CD14-positive monocyte (primary cell): ENCODE data around the gene TRPC6. TPM values are rescaled to one million over a fixed set of nuclear protein-coding genes. Genes with fewer than 3 reads are reported as not detected.

Experiments used
- DNase-seq, 3 donors: peaks; one replicate each; pipeline ENCODE4 v3.0.0-alpha.2; 2011 to 2022
- H2AFZ ChIP-seq: 2 replicates; pipeline ENCODE4 v1.6.0; 2012; ENCODE audit warnings: mild to moderate bottlenecking, low read depth, low read length, inconsistent platforms; ENCODE audit not compliant: insufficient read depth, poor library complexity, severe bottlenecking
- H3K27ac ChIP-seq, 2 donors: 1 replicate in 1 of 2; 2 replicates in 1 of 2; pipeline ENCODE4 v1.5.1; 2012 to 2013; ENCODE audit warnings: low read length in 2 of 2, control low read depth in 1 of 2, inconsistent platforms in 1 of 2, low read depth in 1 of 2, mild to moderate bottlenecking in 1 of 2
- H3K27me3 ChIP-seq, 2 donors: one replicate each; pipeline versions ENCODE4 v1.6.0 to v1.6.1; 2011 to 2013; ENCODE audit warnings: low read length in 2 of 2; ENCODE audit not compliant: control insufficient read depth in 2 of 2, insufficient read depth in 2 of 2
- H3K36me3 ChIP-seq, 2 donors: replicated peaks in 1 of 2; 1 replicate in 1 of 2; 2 replicates in 1 of 2; pipeline versions ENCODE4 v1.5.1 to v1.6.1; 2012 to 2013; ENCODE audit warnings: low read length in 2 of 2, control low read depth in 1 of 2, inconsistent platforms in 1 of 2, mild to moderate bottlenecking in 1 of 2; ENCODE audit not compliant: insufficient read depth in 2 of 2, control insufficient read depth in 1 of 2
- H3K4me1 ChIP-seq, 2 donors: 1 replicate in 1 of 2; 2 replicates in 1 of 2; pipeline versions ENCODE4 v1.5.1 to v1.6.1; 2012 to 2013; ENCODE audit warnings: low read length in 2 of 2, control low read depth in 1 of 2, inconsistent platforms in 1 of 2, mild to moderate bottlenecking in 1 of 2, moderate library complexity in 1 of 2; ENCODE audit not compliant: insufficient read depth in 2 of 2, control insufficient read depth in 1 of 2
- H3K4me2 ChIP-seq: replicated peaks from 2 replicates; pipeline ENCODE3; 2012; ENCODE audit warnings: low read length, moderate library complexity, mild to moderate bottlenecking; ENCODE audit not compliant: poor library complexity, severe bottlenecking; ENCODE audit errors: extremely low read depth
- H3K4me3 ChIP-seq, 3 experiments: fragments of 200-600 bp in 1 of 3; sonication (generic) in 1 of 3; replicated peaks in 1 of 3; 1 replicate in 2 of 3; 2 replicates in 1 of 3; pipeline ENCODE4 v1.5.1; 2011 to 2013; ENCODE audit warnings: low read length in 3 of 3, mild to moderate bottlenecking in 3 of 3, control low read depth in 2 of 3, low read depth in 2 of 3, inconsistent platforms in 1 of 3, moderate library complexity in 1 of 3
- H3K79me2 ChIP-seq: 2 replicates; pipeline ENCODE4 v1.6.0; 2012; ENCODE audit warnings: mild to moderate bottlenecking, control low read depth, inconsistent platforms, low read length, moderate library complexity; ENCODE audit not compliant: insufficient read depth
- H3K9ac ChIP-seq: 2 replicates; pipeline ENCODE4 v1.6.0; 2017; ENCODE audit warnings: low read length, mild to moderate bottlenecking; ENCODE audit not compliant: insufficient read depth, poor library complexity, severe bottlenecking
- H3K9me3 ChIP-seq, 2 donors: replicated peaks in 1 of 2; 1 replicate in 1 of 2; 2 replicates in 1 of 2; pipeline versions ENCODE4 v1.5.1 to v1.6.1; 2012 to 2013; ENCODE audit warnings: low read length in 2 of 2, control low read depth in 1 of 2; ENCODE audit not compliant: control insufficient read depth in 1 of 2, insufficient read depth in 1 of 2
- H4K20me1 ChIP-seq: 2 replicates; pipeline ENCODE4 v1.6.0; 2012; ENCODE audit warnings: mild to moderate bottlenecking, low read length, control low read depth, moderate library complexity; ENCODE audit not compliant: insufficient read depth
- H3K27ac Mint-ChIP-seq, 7 donors: one replicate each; pipeline ENCODE4 v1.8.0; 2020; ENCODE audit warnings: mild to moderate bottlenecking in 7 of 7, mixed read lengths in 7 of 7, moderate library complexity in 6 of 7, inconsistent platforms in 2 of 7
- H3K27me3 Mint-ChIP-seq, 3 donors: one replicate each; pipeline ENCODE4 v1.8.0; 2021 to 2022; ENCODE audit warnings: low read depth in 3 of 3, mild to moderate bottlenecking in 3 of 3, mixed read lengths in 3 of 3, moderate library complexity in 3 of 3, inconsistent platforms in 1 of 3
- H3K36me3 Mint-ChIP-seq, 2 donors: one replicate each; pipeline ENCODE4 v1.8.0; 2020; ENCODE audit warnings: mixed read lengths in 2 of 2, inconsistent platforms in 1 of 2, mild to moderate bottlenecking in 1 of 2
- H3K4me1 Mint-ChIP-seq: one replicate; pipeline ENCODE4 v1.8.0; 2020; ENCODE audit warnings: mild to moderate bottlenecking, mixed read lengths
- H3K4me3 Mint-ChIP-seq, 2 donors: one replicate each; pipeline ENCODE4 v1.8.0; 2020; ENCODE audit warnings: mild to moderate bottlenecking in 2 of 2, mixed read lengths in 2 of 2, moderate library complexity in 1 of 2
- H3K9me3 Mint-ChIP-seq, 7 donors: one replicate each; pipeline ENCODE4 v1.8.0; 2020 to 2022; ENCODE audit warnings: mixed read lengths in 7 of 7, mild to moderate bottlenecking in 6 of 7, moderate library complexity in 6 of 7, inconsistent platforms in 2 of 7
- CTCF ChIP-seq: fragments of 200-600 bp; IDR thresholded peaks from one replicate; pipeline ENCODE4 v1.8.0; 2022; ENCODE audit warnings: antibody characterized with exemption, mild to moderate bottlenecking
- WGBS: methylation state at CpG from one replicate; pipeline ENCODE4 v1.1.5; 2013; ENCODE audit warnings: missing lambda C conversion rate; ENCODE audit not compliant: insufficient coverage; 5-methylcytosine and 5-hydroxymethylcytosine counted together
- intact Hi-C, 2 donors: fragments of 100-400 bp; cut with micrococcal nuclease; formaldehyde crosslinking; loops; one replicate each; pipeline versions ENCODE4 v1.15.0 to v1.15.1; 2023
- polyA plus RNA-seq, 3 donors: library from polyadenylated mRNA; depleted of rRNA in 1 of 3; unstranded in 2 of 3; stranded (reverse) in 1 of 3; fragments of 300-500 nt in 2 of 3; fragments of >200 nt in 1 of 3; fragmentation: Illumina TruSeq in 2 of 3; gene quantifications; 1 replicate in 2 of 3; 2 replicates in 1 of 3; pipeline ENCODE4 v1.2.3, GENCODE V29; 2012 to 2021

Gene TRPC6
- polyA plus RNA-seq, 3 donors, result 0.01 TPM; not detected in 2

GRCh38 chr11:101567071-101567470, 16.7 kb downstream of the TRPC6 start:
- intact Hi-C loops, result no loop called here
- Mint-ChIP-seq H3K9me3 (peaks cover 2 to 6% (median 3%) of the 10 kb centered on the region in 7 donors), H3K4me1 (peaks cover 3% of the 10 kb centered on the region), H3K4me3 (no peak overlapping the region), H3K27me3 (peaks cover 0 to 3% (median 1%) of the 10 kb centered on the region in 3 donors), H3K27ac (no peak overlapping the region), H3K36me3 (no peaks in the 10 kb centered on the region)
- H3K79me2 ChIP-seq, result no peaks in the 10 kb centered on the region
- H3K4me3 ChIP-seq, result no peak overlapping the region
- no peaks in the 10 kb centered on the region for H3K27me3 ChIP-seq
- no peak overlapping the region for H2AFZ ChIP-seq
- H4K20me1 ChIP-seq, result no peaks in the 10 kb centered on the region
- H3K4me1 ChIP-seq, result no peaks in the 10 kb centered on the region
- WGBS, result 86% methylated on average over 1 of the region's 5 CpGs
- no peak for DNase-seq
- H3K9me3 ChIP-seq, result peaks cover 0 to 6% of the 10 kb centered on the region in 2 donors
- H3K36me3 ChIP-seq, result no peaks in the 10 kb centered on the region
- TF ChIP-seq CTCF, result no peak
- no peak overlapping the region for H3K27ac ChIP-seq
- H3K4me2 ChIP-seq, result no peak overlapping the region
- H3K9ac ChIP-seq, result no peak overlapping the region

GRCh38 chr11:101566626-101567025, 17.2 kb downstream of the TRPC6 start:
- H3K9me3 ChIP-seq, result peaks cover 0 to 6% of the 10 kb centered on the region in 2 donors
- Mint-ChIP-seq H3K4me3 (no peak overlapping the region), H3K36me3 (no peaks in the 10 kb centered on the region), H3K27ac (no peak overlapping the region), H3K9me3 (peaks cover 0 to 5% (median 3%) of the 10 kb centered on the region in 7 donors), H3K27me3 (peaks cover 0 to 3% (median 3%) of the 10 kb centered on the region in 3 donors), H3K4me1 (peaks cover 3% of the 10 kb centered on the region)
- H3K4me2 ChIP-seq, result no peak overlapping the region
- no peak overlapping the region for H3K4me3 ChIP-seq
- TF ChIP-seq CTCF, result no peak
- no peak for DNase-seq
- no peak overlapping the region for H3K27ac ChIP-seq
- no peaks in the 10 kb centered on the region for H3K4me1 ChIP-seq
- H3K9ac ChIP-seq, result no peak overlapping the region
- H2AFZ ChIP-seq, result no peak overlapping the region
- intact Hi-C loops, result no loop called here
- no peaks in the 10 kb centered on the region for H3K79me2 ChIP-seq
- 84% methylated on average over 6 of the region's 8 CpGs for WGBS
- no peaks in the 10 kb centered on the region for H4K20me1 ChIP-seq
- no peaks in the 10 kb centered on the region for H3K27me3 ChIP-seq
- H3K36me3 ChIP-seq, result no peaks in the 10 kb centered on the region
